Mesenchymal stem cell (in vitro differentiated cells and primary cell): ENCODE data around the gene SPTLC2. TPM values are rescaled to one million over a fixed set of nuclear protein-coding genes. Genes with fewer than 3 reads are reported as not detected.

Experiments
- small RNA-seq: library from polyadenylated mRNA; stranded (forward); fragments of <200 nt; extraction: miRNeasy Mini kit (QIAGEN cat#:217004); gene quantifications from one replicate; pipeline ENCODE3, GENCODE V24; 2013; ENCODE audit warnings: low read depth

The SPTLC2 gene

Small RNA genes lying within 50 kb of the gene (small RNA-seq; reads per million reads assigned to genes)
- not detected for gene COX6CP11
- gene RF00404 = not detected
- gene RN7SL587P = not detected
